GM21526 (cell line): ENCODE data around the gene PRM2.

Experiments used
- ATAC-seq: cut with Tn5 transposase; IDR thresholded peaks from one replicate; pipeline ENCODE4 v1.9.1; 2021; ENCODE audit warnings: moderate library complexity; ENCODE audit not compliant: unreplicated experiment, low FRiP score

The PRM2 gene

DNA sequence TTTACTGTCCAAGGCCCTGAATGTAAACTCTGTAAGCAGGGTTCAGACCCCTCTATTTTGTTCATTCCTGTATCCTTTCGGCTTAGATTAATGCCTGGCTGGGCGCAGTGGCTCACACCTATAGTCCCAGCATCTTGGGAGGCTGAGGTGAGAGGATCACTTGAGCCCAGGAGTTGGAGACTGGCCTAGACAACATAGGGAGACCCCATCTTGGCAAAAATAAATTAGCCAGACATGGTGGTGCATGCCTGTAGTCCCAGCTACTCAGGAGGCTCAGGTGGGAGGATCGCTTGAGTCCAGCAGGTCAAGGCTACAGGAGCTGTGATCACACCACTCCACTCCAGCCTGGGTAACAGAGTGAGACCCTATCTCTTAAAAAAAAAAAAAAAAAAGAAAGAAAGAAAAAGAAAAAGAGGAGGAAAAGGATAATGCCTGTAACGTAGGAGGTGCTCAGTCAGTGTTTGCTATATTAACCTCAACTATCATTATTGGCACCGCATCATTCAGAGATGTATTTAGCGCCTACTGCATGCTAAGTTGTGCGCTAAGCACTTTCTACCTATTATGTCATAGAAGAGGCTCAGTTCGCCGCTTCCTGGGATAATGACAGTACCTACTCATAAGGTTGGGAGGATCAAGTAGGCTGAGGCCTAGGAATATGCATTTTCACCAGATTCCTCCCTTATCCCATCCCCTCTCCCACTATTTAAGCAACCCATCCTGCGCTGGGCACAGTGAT is 25.3 kb downstream of the PRM2 start:
- ATAC-seq: no peak

GRCh38 chr16:11250091-11250785 is 26.0 kb downstream of the PRM2 start:
- no peak for ATAC-seq

DNA sequence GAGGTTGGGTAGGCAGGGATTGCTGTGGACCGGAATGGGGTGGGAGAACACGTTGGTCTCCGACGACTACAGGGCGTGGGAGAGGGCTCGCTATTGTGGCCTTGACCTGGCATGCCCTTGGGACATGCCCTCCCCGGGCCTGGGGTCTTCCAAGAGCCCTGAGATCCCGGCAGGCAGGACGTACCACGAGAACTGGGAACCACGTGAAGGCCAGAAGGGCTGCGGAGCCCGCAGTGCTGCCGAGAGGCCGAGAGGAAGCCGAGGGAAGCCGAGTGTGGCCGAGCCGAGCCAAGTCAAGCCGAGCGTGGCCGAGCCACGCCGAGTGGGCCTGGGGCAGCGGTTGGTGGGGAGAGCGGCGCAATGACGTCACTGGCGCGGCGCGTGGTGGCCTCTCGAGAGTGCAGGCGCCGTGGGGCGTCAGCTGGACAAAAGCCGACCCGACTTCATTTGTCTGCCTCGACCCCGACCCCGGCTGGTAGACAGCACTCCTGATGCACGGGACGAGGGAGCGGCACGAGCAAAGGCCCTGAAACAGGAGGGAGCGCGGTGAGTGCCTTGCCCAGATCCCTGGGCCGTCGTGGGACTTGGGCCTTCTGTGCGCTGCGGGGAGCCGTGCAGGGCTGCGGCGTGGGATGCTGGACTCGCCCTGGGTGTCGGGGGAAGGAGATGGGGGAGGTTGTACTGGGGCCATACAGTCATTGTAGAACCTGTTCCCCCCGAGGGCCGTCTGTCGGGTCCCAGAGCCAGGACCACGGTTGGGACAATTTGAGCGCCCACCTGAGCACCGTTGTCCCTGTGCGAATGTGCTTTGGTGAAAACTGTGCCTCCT is 26.8 kb downstream of the PRM2 start:
- ATAC-seq: no peak

GRCh38 chr16:11248133-11248532 is 28.1 kb downstream of the PRM2 start:
- no peak for ATAC-seq

DNA sequence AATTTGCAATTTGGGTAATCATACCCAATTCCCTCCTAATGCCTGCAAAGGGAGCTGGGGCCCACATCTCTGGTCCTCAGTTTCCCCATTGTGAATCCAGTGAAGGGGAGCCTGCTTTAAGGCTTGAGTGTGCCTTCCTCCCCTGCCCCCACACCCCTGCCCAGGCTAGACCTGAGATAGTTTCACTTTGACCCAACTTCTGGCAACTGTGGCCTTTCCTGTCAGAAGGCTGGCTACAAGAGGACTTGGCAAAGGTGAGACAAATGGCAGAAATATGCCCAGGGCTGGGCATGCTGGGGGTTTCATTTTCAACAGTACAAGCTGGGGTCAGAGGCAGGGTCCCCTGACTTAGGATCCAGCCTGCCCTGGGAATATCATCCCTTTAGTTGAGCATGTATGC is 30.3 kb downstream of the PRM2 start:
- ATAC-seq: no peak

- ATAC-seq: no peak
Measured at GRCh38 chr16:11245222-11245737, 31.0 kb downstream of the PRM2 start.

- ATAC-seq: no peak
Measured at GRCh38 chr16:11242658-11243057, 33.6 kb downstream of the PRM2 start.

DNA sequence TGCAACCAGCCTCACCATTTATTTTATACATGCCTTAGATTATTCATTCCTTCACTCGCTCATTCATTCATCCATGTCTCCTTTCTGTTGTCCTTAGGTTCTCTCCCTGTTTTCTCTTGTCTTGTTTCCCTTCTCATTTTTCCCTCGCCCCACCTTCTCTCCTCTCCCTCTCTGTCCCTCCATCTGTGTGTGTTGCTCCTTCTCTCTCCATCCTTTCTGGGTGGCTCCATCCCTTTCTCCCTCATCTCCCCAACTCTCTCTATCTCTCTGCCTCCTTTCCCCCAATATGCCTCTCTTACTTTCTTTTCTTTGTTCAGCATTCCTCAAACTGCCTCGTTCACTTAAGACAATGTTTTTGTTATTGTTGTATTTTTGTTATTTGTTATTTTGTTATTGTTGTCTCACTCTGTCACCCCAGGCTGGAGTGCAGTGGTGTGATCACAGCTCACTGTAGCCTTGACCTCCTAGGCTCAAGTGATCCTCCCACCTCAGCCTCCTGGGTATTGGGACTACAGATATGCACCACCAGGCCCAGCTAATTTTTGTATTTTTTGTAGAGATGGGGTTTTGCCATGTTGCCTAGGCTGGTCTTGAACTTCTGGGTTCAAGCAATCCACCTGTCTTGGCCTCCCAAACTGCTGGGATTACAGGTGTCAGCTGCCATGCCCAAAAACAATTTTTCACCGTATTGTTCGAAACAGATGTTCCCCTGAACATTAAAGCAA is 34.6 kb downstream of the PRM2 start:
- no peak for ATAC-seq

GRCh38 chr16:11240636-11241473 is 35.4 kb downstream of the PRM2 start:
- no peak for ATAC-seq

DNA sequence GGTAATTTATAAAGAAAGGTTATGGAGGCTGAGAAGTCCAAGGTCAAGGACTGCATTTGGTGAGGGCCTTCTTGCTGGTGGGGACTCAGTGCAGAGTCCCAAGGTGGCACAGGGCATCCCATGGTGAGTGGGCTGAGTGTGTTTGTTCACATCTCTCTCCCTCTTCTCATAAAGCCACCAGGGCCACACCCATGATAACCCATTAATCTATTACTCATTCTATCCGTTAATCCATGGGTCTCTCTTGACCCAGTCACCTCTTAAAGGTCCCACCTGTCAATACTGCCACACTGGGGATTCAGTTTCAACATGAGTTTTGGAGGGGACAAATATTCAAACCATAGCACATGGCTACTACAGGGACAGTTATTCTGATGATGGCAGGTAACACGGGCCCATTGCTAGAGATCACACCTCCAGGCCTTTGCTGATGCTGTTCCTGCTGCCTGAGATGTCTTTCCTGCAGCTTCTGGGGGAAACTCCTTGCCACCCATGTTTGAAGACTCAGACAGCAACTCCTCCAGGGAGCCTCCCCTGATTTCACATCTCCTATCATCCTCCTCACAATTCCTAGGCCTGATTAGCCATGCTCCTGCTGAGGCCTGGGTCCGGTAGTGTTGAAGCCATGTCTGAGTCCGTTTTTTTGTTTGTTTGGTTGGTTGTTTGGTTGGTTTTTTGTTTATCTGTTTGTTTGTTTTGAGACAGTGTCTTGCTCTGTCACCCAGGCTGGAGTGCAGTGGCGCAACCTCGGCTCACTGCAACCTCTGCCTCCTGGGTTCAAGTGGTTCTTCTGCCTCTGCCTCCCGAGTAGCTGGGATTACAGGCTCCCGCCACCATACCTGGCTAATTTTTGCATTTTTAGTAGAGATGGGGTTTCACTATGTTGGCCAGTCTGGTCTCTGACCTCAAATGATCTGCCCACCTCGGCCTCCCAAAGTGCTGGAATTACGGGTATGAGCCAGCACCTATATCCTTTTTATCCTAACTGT is 36.3 kb downstream of the PRM2 start:
- no peak for ATAC-seq

DNA sequence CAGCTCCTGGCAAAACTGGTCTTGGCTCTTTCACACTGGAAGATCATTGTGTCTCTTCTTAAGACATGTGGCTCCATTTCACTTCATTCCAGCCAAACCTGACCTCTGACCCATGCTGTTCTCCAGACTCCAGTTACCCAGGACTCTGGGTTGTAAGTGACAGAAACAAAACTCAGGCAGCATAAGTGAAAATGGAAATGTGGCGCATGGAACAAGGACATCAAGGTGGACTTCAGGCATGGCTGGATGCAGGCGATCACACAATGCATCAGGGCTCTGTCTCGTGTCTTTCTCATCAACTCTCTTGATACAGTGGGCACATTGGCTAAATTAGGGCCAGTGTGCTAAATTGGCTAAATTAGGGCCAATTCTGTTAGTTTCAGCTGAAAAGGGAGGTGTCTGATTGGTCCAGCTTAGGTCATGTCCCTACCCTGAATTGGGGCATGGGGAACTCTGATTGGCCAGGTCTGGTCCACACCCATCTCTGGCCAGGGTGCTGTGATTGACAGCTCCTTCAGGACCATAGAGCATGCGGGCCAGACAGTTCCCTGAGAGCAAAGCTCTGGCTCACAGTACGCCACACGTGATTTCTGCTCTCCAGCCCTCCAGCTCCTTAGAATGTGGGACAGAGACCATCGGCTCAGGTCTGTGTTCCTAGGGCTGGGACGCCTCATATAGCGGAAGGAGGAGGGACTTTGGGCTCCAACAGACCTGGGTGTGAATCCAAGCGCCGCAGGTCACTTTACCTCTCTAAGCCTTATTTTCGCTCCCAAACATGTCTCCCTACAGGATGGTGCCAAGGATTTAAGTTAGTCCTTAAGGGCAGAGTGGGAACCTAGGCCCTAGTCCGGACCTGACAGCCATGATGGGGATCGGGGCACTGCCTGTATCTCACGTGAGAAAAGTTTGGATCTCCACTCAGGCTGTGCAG is 37.7 kb downstream of the PRM2 start:
- ATAC-seq: no peak

GRCh38 chr16:11236461-11237254 is 39.6 kb downstream of the PRM2 start:
- no peak for ATAC-seq

GRCh38 chr16:11235703-11235991 is 40.6 kb downstream of the PRM2 start:
- no peak for ATAC-seq

DNA sequence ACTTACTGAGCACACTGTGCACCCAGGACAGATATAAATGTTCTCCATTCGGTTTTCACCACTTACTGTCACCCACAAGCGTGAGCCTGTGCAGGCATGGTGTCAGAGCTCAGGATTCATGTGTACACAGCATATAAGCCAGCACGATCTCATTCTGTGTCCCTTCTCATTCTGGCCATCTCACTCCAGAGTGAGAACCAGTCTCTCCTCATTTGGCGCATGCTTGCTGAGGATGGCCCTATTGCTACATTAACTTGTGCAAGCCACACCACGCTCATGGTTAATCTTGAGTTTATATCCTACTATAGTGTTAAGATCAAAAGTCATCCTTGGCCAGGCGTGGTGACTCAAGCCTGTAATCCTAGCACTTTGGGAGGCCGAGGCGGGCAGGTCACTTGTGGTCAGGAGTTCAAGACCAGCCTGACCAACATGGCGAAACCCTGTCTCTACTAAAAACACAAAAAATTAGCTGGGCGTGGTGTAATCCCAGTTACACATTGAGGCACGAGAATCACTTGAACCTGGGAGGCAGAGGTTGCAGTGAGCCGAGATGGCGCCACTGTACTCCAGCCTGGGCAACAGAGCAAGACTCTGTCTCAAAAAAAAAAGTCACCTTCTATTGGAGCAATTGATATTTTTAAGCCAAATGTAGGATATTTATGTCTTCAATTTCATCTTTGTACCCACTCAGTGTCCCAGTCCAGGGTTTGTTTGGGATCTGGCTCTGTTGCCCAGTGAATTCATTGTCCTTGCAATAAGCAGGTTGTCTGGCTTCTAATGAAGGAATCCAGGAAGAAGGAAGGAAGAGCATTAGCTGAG is 41.2 kb downstream of the PRM2 start:
- ATAC-seq: no peak

DNA sequence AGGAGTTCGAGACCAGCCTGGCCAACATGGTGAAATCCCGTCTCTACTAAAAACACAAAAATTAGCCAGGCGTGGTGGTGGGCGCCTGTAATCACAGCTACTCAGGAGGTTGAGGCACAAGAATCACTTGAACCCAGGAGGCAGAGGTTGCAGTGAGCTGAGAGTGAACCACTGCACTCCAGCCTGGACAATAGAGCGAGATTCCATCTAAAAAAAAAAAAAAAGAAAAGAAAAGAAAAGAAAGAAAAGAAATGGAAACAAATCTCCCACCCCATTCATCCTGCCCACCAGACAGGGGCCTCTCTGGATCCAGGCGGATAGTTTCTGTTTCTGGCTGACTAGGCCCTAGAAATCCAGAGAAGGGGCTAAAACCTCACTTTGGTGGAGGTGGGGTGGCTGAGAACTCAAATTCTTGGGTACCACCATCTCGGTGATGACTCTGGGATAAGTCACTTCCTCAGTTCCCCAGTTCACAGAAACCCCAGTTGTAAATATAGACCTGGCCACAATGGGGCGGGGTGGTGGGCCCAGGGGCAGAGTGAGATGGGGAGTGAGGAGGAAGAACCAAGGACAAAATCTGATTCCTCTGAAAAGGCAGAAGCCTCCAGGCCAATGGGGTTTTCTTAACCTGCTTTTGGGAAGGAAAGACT is 42.4 kb downstream of the PRM2 start:
- no peak for ATAC-seq
